ENCODE results near the gene NUTM2A.
"Not testable (repeated sequence)": the region's sequence is repeated elsewhere in the genome, so short reads cannot be mapped to it uniquely, and the experiment has no call there.

The NUTM2A gene, protein sequence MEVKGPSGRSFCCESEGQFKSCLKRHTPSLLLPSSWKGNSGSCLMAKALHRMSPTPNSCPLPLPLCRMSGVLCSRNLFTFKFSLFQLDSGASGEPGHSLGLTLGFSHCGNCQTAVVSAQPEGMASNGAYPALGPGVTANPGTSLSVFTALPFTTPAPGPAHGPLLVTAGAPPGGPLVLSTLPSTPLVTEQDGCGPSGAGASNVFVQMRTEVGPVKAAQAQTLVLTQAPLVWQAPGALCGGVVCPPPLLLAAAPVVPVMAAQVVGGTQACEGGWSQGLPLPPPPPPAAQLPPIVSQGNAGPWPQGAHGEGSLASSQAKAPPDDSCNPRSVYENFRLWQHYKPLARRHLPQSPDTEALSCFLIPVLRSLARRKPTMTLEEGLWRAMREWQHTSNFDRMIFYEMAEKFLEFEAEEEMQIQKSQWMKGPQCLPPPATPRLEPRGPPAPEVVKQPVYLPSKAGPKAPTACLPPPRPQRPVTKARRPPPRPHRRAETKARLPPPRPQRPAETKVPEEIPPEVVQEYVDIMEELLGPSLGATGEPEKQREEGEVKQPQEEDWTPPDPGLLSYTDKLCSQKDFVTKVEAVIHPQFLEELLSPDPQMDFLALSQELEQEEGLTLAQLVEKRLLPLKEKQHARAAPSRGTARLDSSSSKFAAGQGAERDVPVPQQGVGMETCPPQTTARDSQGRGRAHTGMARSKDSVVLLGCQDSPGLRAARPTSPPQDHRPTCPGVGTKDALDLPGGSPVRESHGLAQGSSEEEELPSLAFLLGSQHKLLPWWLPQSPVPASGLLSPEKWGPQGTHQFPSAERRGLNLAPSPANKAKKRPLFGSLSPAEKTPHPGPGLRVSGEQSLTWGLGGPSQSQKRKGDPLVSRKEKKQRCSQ

DNA sequence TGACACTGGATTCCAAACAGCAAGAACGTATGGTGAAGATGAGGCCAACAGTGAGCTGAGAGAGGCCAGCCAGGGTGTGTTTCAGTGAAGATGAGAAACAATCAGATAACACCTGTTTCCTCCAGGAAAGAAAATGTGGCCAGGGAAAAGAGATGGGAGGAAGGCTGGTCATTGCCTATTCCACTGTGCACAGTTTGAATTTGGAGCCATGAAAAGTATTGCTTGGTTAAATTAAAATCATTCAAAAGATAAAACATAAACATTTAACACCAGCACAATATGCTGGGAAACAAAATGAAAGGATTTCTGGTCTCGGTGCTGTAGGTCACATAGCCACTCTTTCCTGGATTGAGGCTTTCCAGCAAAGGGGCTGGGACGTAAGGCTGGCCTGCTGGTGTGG lies at the start of gene NUTM2A:
Gene NUTM2A, plus strand, starts transcription at position 301 of the 400 bp plus-strand sequence. CDS start 383 bp downstream, outside the sequence.
- intact Hi-C loops (cut with DNase I); DNase-seq: not testable (repeated sequence)

DNA sequence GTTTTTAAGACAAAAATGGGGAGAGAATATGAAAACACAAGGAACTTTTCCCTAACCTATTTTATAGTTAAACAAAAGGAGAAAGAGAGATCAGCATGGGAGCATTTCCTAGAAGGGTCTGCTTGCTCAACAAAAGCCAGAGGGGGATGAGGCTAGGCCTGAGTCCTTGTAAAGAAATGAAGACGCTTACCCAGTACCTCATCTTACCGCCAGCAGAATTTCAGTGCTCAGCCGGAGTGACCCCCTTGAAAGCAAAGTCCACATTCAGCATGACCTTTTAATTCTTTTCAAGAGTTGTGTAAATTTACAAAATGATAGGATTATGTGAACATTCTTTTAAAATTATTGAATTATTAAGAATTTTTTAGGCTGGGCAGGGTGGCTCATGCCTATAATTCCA lies 47.7 kb upstream of the NUTM2A start:
- intact Hi-C loops (cut with DNase I); DNase-seq: not testable (repeated sequence)

DNA sequence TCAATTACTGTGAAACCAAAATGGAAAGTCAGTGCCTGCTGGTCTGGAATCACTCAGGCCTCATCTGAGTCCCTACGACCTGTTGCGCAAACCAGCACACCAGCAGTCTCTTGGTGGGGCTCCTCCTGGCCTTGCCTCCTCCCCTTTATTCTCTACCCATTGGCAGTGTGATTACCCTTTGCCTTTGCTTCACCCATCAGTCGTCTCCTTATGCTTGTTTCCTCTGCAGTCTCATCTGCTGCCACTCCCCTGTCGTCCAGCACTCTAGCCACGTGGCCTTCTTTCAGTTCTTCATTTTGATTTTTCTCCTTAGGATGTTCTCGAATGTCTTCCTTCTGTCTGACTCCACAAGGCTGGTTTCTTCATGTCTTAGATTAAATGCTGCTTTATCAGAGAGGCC lies 40.8 kb upstream of the NUTM2A start:
- intact Hi-C loops (cut with DNase I): not testable (repeated sequence)
- peak in 4 of 42 donors; percentile 2 to 19 (median 5) for DNase-seq

DNA sequence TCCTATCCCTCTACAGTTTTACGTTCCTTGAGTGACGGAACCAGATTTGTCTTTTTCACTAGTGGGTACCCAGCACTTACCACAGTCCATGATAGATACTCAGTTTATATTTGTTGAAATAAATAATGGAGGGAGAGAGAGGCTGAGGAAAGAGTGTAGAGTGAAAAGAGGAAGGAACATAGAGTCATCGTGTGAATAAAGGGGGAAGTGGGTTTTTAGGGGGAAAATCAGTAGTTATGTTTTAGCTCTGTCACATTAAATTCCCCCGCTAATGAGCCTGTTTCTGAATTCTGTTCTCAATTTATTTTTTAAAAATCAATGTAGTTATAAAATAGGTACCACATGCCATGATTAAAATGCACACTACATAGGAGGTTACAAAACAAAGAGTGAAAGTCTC lies 39.2 kb upstream of the NUTM2A start:
- intact Hi-C loops (cut with DNase I); DNase-seq: not testable (repeated sequence)

DNA sequence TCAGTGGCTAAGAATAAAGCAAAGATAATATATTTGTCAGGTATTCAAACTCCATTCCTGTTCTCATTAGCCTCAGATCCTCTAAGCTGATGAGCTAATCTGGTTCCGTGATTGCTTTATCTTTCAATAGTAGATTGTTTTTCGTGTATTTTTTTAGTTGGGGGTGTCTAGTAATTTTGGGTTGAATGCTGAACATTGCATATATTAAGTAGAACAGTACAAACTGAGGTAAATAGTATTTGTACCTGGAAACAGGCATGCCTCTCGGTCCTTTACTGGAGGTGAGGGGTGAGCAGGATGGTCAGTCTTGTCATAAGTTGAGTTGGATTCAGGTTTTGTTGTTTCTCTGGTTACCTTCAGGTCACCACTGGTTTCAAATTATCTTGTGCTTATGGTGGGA lies 37.7 kb upstream of the NUTM2A start:
- intact Hi-C loops (cut with DNase I); DNase-seq: not testable (repeated sequence)

DNA sequence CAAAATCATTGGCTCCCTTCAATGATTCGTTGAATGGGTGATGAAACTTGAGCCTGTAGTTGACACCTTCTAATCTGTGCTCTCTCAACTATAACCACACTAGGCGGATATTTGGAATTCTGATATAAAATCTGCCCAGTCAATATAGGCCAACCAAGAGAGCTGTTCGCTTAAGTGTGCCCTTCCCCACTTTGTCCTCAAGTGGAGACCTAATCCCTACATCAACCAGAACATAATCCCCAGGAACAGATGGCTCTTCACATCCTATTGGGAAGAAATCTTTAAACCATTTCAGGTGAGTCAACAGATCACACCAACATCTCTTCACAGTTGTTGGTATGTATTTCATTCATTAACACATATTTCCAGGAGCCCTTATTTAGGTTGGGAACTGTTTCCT lies 33.4 kb upstream of the NUTM2A start:
- intact Hi-C loops (cut with DNase I); DNase-seq: not testable (repeated sequence)

DNA sequence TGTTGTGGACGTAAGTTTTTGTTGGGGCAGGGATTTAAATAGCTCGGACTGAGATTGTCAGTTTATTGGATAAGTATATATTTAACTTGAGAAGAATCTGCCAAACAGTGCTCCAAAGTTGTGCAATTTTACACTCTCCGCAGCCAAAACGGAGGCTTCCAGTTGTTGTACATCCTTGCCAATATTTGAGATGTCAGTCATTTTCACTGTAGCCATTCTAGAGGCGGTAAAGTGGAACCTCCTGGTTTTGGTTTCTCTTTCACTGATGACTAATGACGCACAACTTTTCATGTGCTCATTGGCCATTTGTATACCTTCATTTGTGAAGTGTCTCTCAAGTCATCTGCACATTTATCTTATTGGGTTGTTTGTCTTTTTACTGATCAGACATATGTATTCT lies 24.3 kb upstream of the NUTM2A start:
- DNase-seq; intact Hi-C loops (cut with DNase I): not testable (repeated sequence)

DNA sequence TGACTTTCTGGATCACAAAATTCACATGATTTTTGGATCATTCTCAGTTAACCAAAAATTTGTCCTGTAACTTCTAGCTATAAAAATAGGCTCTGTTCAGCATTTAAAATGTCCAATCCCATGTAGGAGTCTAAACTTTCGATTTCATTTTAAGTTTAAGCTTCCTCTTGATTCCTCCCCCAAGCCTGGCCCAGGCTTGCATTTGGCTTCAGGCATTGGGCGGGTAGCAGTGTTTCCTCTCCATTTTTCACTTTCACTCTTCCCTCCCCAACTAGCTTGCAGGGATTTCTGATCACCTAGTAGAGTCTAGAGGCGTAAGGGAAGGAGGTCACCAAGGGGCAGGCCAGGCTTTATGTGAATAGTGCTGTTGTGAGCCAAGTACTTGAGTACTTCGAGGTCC lies 20.4 kb upstream of the NUTM2A start:
- DNase-seq; intact Hi-C loops (cut with DNase I): not testable (repeated sequence)

DNA sequence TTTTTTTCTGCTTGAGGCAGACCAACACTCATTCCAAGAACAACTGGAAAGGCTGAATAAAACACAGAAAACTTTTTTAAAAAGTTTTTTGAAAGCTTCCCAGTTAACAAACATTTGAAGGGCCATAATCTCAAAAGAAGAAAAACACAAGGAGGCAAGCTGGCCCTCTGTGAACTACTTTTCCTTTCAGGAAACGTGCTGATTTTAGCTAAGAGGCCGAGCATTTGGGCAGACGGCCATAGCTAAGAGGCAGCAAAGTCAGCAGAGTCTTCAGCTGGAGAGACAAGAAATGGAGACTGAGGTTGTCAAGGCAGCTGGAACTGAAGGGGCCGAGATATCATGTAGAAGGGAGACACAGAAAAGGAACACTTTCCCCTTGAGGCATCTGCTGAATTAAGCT lies 18.3 kb upstream of the NUTM2A start:
- intact Hi-C loops (cut with DNase I); DNase-seq: not testable (repeated sequence)

DNA sequence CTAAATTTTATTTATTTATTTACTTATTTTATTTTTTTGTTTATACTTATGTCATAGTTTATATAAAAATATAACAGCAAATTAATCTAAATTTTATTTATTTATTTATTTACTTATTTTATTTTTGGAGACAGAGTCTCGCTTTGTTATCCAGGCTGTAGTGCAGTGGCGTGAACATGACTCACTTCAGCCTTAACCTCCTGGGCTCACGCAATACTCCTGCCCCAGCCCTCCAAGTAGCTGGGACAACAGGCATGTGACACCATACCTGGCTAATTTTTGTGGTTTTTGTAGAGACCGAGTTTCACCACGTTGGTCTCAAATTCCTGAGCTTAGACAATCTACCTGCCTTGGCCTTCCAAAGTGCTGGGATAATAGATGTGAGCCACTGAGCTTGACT lies 14.9 kb upstream of the NUTM2A start:
- DNase-seq; intact Hi-C loops (cut with DNase I): not testable (repeated sequence)

DNA sequence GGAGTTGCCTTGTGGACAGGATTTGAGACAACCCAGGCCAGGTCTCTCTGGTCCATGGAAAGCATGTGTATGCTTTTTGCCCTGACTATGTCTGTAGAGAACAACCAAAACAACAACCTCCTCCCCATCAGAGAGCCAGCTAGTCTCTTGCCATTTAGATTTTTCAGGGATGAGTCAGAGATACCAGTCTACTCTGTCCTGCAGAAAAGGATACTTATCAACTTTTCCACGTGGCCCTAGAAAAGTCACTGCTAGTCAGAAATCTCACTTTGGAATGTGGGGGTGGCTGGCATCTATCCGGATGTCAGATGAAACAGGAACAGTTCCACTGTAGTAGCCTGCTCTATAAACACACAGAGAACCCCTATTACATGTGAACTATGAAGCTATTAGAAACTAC lies 13.4 kb upstream of the NUTM2A start:
- intact Hi-C loops (cut with DNase I); DNase-seq: not testable (repeated sequence)

DNA sequence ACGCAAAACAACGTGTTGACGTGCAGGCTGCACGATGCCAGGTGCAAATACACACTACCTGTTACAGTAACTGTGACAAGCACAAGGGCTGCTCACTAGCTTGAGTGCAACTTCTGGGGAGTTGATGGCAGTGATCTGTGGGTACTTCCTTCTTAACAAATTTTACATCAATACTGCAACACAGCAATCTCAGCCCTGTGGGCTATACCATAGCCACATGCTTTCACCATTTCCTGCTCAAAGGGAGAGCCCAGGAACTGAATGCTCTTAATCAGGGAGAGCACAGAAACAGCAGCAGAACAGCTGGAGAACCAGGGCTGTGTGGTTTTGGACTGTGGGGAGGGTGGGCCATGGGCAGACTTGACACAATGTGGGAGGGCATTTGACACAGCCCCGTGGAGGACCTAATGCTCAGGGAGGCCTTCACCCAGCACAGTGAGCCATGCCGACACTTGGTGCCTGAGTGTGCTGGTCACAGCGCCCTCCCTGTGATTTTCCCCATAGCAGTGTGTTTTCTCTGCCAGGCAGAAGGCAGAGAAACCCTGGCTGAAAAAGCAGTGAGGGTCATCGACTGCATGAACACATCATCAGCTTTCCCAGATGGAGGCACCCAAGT lies 12.0 kb upstream of the NUTM2A start:
- intact Hi-C loops (cut with DNase I); DNase-seq: not testable (repeated sequence)

DNA sequence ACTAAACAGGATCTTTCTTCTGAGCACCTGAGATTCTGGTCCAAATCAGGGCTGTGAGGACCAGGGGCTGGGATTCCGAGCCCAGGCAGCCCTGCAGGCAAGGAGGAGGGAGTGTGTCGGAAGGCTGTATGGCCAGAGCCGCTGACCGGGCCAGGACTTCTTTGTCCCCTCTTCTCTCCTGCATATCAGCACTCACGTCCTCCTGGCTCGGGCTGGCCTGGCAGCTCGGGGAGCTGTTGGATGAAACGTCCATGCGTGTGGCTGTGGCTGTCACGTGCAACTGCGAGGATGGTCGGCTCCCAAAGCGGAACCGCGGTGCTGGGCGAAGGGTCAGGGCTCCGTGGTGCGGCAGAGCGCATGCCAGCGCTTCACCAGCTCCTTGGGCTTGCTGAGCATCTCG lies 11.4 kb upstream of the NUTM2A start:
- DNase-seq: peak in 1 of 42 donors; percentile 24
- intact Hi-C loops (cut with DNase I): not testable (repeated sequence)

DNA sequence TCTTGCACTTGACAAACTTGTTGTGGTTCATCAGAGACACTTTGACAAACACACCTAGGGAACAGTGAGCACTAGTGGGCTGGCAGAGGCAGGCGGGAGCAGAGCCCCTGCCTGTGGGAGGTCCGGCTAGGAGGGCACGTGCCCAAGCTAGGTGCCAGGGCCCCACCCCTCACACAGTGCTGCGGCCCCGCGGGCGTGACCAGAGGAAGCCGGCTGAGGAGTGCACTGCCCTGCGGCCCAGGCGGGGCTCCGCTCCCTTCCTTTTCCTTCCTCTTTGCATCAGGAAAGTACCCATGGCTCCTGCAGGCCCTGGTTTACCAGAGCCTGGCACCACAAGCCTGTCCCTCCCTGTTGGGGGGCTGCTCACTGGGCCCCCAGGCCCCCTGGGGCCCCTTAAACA lies 9.1 kb upstream of the NUTM2A start:
- DNase-seq; intact Hi-C loops (cut with DNase I): not testable (repeated sequence)

DNA sequence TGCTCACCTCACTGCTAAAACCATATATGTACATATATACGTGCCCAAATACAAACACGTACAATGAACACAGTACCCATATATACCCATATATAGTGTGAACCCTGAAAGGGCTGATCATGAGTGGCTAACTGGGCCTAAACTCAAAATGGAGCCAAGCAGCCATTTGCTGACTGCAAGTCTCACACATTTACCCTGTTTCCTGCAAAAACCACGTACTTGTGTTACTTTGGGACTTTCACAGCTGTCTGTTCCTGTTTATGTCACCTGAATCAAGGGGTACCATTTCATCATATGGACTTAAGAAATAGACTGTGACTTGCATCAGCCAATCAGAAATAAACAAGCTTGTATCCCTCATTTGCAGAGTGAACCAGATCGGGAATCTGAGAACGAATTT lies 5.9 kb upstream of the NUTM2A start:
- intact Hi-C loops (cut with DNase I); DNase-seq: not testable (repeated sequence)

DNA sequence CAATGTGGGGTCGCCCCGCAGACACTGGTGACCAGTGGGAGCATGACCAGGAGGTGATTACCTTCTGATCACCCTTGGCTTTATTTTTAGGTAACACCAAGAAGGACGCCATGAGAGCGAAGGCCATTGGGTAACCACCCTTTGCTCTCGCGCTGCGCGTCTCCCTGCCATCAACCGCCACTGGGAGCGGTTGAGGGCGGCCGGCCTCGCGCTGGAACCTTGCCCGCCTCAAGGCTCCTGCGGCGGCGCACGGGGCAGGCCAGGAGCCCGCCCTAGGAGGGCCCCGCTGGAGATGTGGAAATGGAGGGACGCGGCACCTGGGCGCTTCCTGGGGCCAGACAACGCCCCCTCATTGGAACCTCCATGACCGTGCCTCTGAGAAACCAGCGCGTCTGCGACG lies 2.5 kb upstream of the NUTM2A start:
- intact Hi-C loops (cut with DNase I); DNase-seq: not testable (repeated sequence)

DNA sequence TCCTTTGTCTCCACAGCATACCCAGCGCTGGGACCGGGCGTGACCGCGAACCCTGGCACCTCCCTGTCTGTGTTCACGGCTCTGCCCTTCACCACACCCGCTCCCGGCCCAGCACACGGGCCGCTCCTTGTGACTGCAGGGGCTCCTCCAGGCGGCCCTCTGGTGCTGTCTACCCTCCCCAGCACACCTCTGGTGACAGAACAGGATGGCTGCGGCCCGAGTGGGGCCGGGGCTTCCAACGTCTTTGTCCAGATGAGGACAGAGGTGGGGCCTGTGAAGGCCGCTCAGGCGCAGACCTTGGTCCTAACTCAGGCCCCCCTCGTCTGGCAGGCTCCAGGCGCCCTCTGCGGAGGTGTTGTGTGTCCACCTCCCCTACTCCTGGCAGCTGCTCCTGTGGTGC lies 3.0 kb downstream of the NUTM2A start:
- intact Hi-C loops (cut with DNase I); DNase-seq: not testable (repeated sequence)

DNA sequence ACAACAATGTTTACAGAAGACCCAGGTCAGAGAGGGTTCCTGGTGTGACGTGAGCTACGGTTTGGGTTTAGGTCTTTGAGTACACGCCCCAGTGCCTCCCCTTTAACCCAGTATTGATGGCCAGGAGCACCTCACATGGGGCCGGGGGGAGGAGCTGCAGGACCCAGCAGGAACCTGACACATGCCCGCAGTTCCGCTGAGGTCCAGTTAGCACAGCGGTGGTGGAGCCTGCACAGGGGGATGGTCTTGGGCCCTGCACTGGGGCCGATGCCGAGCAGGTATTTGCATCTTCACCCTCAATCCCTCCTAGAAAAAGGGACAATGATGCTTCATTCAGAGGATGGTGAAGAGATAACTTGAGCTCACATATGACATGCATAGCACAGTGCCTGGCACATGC lies 4.0 kb downstream of the NUTM2A start:
- intact Hi-C loops (cut with DNase I); DNase-seq: not testable (repeated sequence)

DNA sequence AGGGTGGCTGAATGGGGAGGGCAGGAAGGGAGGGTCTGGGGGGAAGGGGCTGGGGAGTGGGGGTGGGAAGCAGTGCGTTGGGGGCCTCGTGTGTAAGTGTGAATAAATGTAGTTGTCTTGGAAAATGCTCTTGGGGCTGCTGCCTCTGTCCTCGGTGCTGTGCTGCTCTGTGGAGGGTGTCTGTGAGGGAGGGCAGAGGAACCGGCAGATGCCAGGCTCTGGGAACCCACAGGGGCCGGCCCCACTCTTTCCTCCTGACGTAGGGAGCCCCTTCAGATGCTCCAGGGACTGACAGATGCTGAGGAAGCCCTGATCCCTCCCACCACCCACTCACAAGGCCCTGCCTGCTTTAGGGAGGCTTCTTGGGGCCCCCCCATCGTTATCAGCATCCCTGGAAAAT lies 9.6 kb downstream of the NUTM2A start:
- intact Hi-C loops (cut with DNase I); DNase-seq: not testable (repeated sequence)
